ENCODE data around the gene EEA1.
A peak's percentile ranks its signal among the peaks of the same experiment; 100 is the strongest.

Gene EEA1

GRCh38 chr12:92747151-92747550 lies 181.9 kb downstream of the EEA1 start:
- peak; percentile 18 for DNase-seq (ENCODE audit: low read depth)

GRCh38 chr12:92745856-92746550 lies 183.1 kb downstream of the EEA1 start:
- peak; percentile 97 for DNase-seq (ENCODE audit: low read depth)

- no peak for DNase-seq (ENCODE audit: low read depth)
These were observed 186.1 kb downstream of the EEA1 start for GRCh38 chr12:92743026-92743425.

GRCh38 chr12:92740411-92740810 lies 188.7 kb downstream of the EEA1 start:
- DNase-seq (ENCODE audit: low read depth): no peak

GRCh38 chr12:92739113-92739512 lies 190.0 kb downstream of the EEA1 start:
- no peak for DNase-seq (ENCODE audit: low read depth)

- DNase-seq (ENCODE audit: low read depth): no peak
These were observed 190.9 kb downstream of the EEA1 start for GRCh38 chr12:92737855-92738850.

- no peak for DNase-seq (ENCODE audit: low read depth)
These were observed 192.5 kb downstream of the EEA1 start for GRCh38 chr12:92736605-92737004.

- peak; percentile 42 for DNase-seq (ENCODE audit: low read depth)
These were observed 193.9 kb downstream of the EEA1 start for GRCh38 chr12:92735131-92735721.

GRCh38 chr12:92733661-92734060 lies 195.4 kb downstream of the EEA1 start:
- DNase-seq (ENCODE audit: low read depth): no peak

GRCh38 chr12:92733181-92733580 lies 195.9 kb downstream of the EEA1 start:
- DNase-seq (ENCODE audit: low read depth): no peak

- no peak for DNase-seq (ENCODE audit: low read depth)
These were observed 196.4 kb downstream of the EEA1 start for GRCh38 chr12:92732716-92733115.

GRCh38 chr12:92732216-92732615 lies 196.9 kb downstream of the EEA1 start:
- no peak for DNase-seq (ENCODE audit: low read depth)

- no peak for DNase-seq (ENCODE audit: low read depth)
These were observed 198.3 kb downstream of the EEA1 start for GRCh38 chr12:92730758-92731157.

- DNase-seq (ENCODE audit: low read depth): no peak
These were observed 199.3 kb downstream of the EEA1 start for GRCh38 chr12:92729773-92730305.

GRCh38 chr12:92726850-92727249 lies 202.2 kb downstream of the EEA1 start:
- no peak for DNase-seq (ENCODE audit: low read depth)

GRCh38 chr12:92722897-92723296 lies 206.2 kb downstream of the EEA1 start:
- no peak for DNase-seq (ENCODE audit: low read depth)

GRCh38 chr12:92721656-92722055 lies 207.4 kb downstream of the EEA1 start:
- DNase-seq (ENCODE audit: low read depth): no peak

- DNase-seq (ENCODE audit: low read depth): peak; percentile 33
These were observed 208.0 kb downstream of the EEA1 start for GRCh38 chr12:92721130-92721529.
